HG03565 (cell line): ENCODE results near the gene NXPE3.
A peak's percentile ranks its signal among the peaks of the same experiment; 100 is the strongest.
"Not testable (repeated sequence)": the region's sequence is repeated elsewhere in the genome, so short reads cannot be mapped to it uniquely, and the experiment has no call there.

Source experiments
- ATAC-seq: cut with Tn5 transposase; IDR thresholded peaks from one replicate; pipeline ENCODE4 v1.9.1; 2021; ENCODE audit warnings: mild to moderate bottlenecking, moderate library complexity; ENCODE audit not compliant: unreplicated experiment

NXPE3 gene

DNA sequence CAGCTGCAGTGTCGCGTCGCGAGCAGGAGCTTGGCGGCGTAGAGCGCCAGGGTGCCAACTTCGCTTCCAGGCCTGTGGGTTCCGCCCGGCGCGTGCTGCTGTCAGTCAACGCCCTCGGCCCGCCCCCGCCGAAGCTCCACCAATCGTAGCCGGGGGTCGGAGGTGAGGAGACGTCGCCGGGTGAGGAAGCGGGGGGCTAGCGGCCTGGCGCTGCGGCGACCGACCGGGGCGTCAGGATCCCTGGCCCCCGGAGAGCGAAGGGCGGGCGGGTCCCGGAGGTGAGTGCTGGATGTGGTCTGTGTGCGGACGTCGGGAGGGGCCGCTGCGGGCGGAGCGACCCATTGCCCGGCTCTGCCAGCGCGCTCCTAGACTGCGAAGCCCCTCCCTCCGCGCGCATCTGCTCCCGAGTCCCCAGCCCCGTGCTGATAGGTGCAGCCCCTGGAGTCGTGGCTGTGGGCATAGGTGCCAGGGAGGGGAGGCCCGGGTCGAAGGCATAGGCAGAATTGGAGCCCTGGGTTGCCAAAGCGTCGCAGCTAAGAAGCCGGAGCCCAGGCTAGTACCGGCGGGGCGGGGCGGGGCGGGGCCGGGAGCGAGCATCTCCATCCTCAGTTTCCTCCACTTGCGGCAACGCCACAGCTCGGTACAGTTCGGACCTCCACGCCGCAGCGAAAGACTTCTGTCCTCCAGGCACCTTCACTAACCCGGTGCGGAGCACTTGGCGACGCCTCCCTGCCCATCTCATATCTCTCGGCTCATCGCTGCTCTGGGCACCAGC is at the start of gene NXPE3:
TSS of gene NXPE3 (plus strand) at position 165 of the 775 bp plus-strand sequence. CDS start 6,386 bp downstream, outside the sequence.
- peak; percentile 86 for ATAC-seq

GRCh38 chr3:101729586-101729985 is 49.4 kb upstream of the NXPE3 start:
- ATAC-seq: no peak

- ATAC-seq: no peak
Measured at GRCh38 chr3:101730839-101731238, 48.2 kb upstream of the NXPE3 start.

- no peak for ATAC-seq
Measured at GRCh38 chr3:101732240-101732641, 46.8 kb upstream of the NXPE3 start.

GRCh38 chr3:101735833-101736232 is 43.2 kb upstream of the NXPE3 start:
- no peak for ATAC-seq

DNA sequence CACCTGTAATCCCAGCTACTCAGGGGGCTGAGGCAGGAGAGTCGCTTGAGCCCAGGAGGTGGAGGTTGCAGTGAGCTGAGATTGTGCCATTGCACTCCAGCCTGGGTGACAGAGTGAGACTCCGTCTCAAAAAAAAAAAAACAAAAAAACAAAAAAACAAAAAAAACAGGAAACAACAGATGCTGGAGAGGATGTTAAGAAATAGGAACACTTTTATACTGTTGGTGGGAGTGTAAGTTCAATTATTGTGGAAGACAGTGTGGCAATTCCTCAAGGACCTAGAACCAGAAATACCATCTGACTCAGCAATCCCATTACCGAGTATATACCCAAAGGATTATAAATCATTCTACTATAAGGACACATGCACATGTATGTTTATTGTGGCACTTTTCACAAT is 37.1 kb upstream of the NXPE3 start:
- not testable (repeated sequence) for ATAC-seq

- no peak for ATAC-seq
Measured at GRCh38 chr3:101744811-101745210, 34.2 kb upstream of the NXPE3 start.

DNA sequence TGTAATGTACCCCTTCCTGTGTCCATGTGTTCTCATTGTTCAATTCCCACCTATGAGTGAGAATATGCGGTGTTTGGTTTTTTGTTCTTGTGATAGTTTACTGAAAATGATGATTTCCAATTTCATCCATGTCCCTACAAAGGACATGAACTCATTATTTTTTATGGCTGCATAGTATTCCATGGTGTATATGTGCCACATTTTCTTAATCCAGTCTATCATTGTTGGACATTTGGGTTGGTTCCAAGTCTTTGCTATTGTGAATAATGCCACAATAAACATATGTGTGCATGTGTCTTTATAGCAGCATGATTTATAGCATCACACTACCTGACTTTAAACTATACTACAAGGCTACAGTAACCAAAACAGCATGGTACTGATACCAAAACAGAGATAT is 33.1 kb upstream of the NXPE3 start:
- ATAC-seq: not testable (repeated sequence)

- ATAC-seq: not testable (repeated sequence)
Measured at GRCh38 chr3:101753386-101754113, 25.5 kb upstream of the NXPE3 start.

DNA sequence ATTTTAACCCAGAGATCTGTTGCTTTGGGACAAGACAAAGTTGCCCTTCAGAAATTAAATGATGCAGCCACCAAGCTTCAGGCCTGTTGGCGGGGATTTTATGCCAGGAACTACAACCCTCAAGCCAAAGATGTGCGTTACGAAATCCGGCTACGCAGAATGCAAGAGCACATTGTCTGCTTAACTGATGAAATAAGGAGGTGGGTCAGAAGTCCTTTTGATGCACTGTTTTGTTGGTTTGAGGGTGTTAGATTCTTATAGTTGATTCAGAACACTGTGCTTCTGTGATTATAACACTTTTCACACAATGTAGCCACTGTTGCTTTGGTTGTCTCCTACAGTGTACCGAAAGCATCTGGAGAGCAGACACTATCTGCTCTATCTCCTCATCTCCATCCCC is 20.8 kb upstream of the NXPE3 start:
- ATAC-seq: no peak

GRCh38 chr3:101762041-101762646 is 16.9 kb upstream of the NXPE3 start:
- ATAC-seq: no peak

GRCh38 chr3:101777745-101778281 is 1.2 kb upstream of the NXPE3 start:
- not testable (repeated sequence) for ATAC-seq

DNA sequence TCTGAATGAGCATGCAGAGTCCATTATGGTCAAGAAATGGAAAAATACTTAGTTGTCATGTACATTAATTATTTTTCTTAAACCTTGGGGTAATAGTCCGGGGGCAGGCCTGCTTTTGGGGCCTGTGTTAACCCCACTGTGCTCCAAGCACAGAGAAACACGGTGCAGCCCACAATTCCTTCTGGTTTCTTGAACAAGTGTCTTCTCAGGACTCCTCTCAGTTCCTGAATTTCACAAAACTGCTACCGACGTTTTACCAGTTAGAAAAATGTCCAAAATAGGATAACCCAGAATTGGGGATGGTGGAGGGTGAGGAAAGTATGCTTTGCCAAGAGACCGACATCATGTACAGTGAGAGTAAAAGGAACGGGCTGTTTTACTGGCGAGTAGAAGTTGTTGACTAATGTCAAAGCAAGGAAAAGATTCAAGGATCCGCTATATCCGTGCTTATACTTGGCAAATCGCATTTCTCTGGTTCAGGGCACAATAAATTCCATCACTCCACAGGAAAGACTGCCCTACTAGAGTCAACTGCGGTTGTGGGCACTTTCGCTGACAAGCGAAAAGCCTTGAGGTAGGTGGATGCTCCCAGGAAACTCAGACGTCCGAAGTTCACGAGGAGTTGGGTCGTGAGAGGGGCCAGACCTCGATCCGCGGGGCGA is 495 bp upstream of the NXPE3 start:
- ATAC-seq: no peak

DNA sequence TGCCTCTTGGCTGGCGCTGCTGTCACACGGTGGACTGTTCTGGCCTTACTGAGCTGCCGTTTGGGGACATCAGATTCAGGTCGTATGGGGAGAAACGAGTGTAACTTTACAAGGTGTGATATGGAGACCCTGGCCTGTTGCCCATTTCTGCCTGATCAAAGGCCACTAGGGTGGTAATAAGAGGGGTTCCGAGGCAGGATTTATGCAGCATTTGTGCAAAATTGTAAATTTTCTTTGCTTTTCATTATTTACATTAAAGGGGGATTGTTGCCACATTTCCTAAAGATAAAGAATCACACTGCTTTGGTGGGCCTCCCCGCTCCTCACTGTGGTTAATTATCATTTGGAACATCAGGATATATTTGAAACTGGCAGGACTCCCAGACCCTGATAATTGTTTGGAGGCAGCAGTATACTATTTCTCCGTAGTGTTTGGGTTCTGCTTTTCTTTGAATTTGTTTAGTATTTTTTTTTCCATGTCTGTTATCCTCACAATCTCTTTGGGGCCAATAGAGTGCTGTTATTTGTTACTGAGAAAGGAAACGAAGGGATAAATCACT is 891 bp downstream of the NXPE3 start:
- ATAC-seq: no peak

GRCh38 chr3:101780661-101781060 is 1.6 kb downstream of the NXPE3 start:
- ATAC-seq: no peak

- no peak for ATAC-seq
Measured at GRCh38 chr3:101781166-101781565, 2.2 kb downstream of the NXPE3 start.

GRCh38 chr3:101784855-101785613 is 6.0 kb downstream of the NXPE3 start:
- ATAC-seq: no peak

DNA sequence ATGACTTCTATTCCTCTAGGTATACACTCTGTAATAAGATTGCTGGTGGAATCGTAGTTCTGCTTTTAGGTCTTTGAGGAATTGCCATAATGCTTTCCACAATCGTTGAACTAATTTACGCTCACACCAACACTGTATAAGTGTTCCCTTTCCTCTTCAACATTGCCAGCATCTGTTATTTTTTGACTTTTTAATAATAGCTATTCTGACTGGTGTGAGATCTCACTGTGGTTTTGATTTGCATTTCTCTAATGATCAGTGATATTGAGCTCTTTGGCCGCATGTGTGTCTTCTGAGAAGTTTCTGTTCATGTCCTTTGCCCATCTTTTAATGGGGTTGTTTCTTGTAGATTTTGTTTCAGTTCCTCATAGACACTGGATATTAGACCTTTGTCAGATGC is 12.8 kb downstream of the NXPE3 start:
- ATAC-seq: peak; percentile 98

DNA sequence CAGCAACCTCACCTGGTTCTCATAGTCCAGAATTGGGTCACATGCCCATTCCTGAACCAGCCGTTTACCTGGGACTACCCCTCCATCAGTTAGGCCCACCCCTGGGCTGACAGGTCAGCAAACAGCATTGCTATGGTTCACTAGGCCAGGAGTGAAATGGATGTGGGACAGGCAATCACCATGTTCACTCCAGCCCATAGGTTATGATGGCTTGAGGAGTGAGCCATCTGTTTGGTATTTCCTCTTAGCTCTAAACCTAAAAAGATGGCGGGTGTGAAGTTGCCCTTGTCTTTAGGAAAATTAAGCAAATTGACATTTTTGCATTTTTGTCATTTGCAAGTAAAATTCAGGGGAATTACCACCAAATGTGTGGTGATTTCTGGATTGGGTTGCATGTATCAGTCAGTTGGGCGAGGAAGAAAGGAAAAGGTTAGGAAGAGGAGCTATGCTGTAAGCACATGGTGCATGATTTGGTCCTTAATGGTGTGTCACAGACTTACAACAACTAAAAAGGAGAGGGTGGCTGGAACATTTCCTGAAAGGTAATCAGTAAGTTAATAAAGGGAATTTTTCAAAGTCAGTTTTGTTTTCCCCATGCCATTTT is 17.2 kb downstream of the NXPE3 start:
- ATAC-seq: no peak

DNA sequence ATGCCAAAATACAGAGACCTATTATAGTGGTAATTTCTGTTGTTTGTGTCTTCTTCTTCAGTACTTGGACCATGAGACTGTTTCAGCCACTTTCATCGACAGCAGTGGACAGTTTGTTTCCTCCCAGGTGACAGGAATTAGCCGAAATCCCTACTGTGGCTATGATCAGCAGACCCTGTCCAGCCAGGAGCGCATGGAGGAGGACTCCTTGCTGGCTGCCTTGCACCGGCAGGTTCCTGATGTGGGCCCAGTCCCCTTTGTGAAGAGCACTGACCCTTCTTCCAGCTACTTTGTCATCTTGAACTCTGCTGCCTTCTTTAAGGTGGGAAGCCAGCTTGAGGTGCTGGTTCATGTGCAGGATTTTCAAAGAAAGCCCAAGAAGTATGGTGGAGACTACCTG is 22.2 kb downstream of the NXPE3 start:
- no peak for ATAC-seq
